ENCODE data around the gene COQ4. TPM values are rescaled to one million over a fixed set of nuclear protein-coding genes. Genes with fewer than 3 reads are reported as not detected.
"Not testable (repeated sequence)": the region's sequence is repeated elsewhere in the genome, so short reads cannot be mapped to it uniquely, and the experiment has no call there.

Gene COQ4
- total and polyA plus RNA-seq, 7 donors, result 20.0 to 60.9 (median 26.8) TPM

GRCh38 chr9:128333451-128333869 lies 10.8 kb downstream of the COQ4 start:
- Histone ChIP-seq H3K4me3 (no peak overlapping the region), H3K4me1 (no peaks in the 10 kb centered on the region), H3K9me3 (no peaks in the 10 kb centered on the region), H3K36me3 (ENCODE audit: insufficient read depth in 1 of 2, low read depth in 1 of 2) (peaks cover 9 to 28% of the 10 kb centered on the region in 2 donors), H3K27me3 (ENCODE audit: insufficient read depth in 3 of 3, low read length in 2 of 3) (no peaks in the 10 kb centered on the region), H3K27ac (no peak overlapping the region)
- 85 to 86% (median 86%) methylated on average over 11 of the region's 11 CpGs for WGBS, 3 donors
- no peak for ATAC-seq
- intact Hi-C loops (cut with DNase I), result no loop called here
- no peak for DNase-seq
- TF ChIP-seq CTCF (IDR thresholded peaks at IDR 0.05), result no peak

GRCh38 chr9:128335161-128335560 lies 12.5 kb downstream of the COQ4 start:
- DNase-seq (no peak), ATAC-seq (no peak)
- peaks cover 5 to 28% of the 10 kb centered on the region in 2 donors for H3K36me3 ChIP-seq (ENCODE audit: insufficient read depth in 1 of 2, low read depth in 1 of 2)
- intact Hi-C loops (cut with DNase I), result no loop called here
- TF ChIP-seq CTCF (IDR thresholded peaks at IDR 0.05), result no peak
- no peaks in the 10 kb centered on the region for H3K27me3 ChIP-seq (ENCODE audit: insufficient read depth in 3 of 3, low read length in 2 of 3)
- H3K4me3 ChIP-seq, result no peak overlapping the region
- WGBS, 3 donors, result 75 to 87% (median 78%) methylated on average over 7 of the region's 7 CpGs
- no peaks in the 10 kb centered on the region for H3K4me1 ChIP-seq
- no peaks in the 10 kb centered on the region for H3K9me3 ChIP-seq
- H3K27ac ChIP-seq, result no peak overlapping the region

GRCh38 chr9:128335914-128336313 lies 13.3 kb downstream of the COQ4 start:
- WGBS, 3 donors, result 87 to 90% (median 90%) methylated on average over 2 of the region's 2 CpGs
- no peak for TF ChIP-seq CTCF (IDR thresholded peaks at IDR 0.05)
- intact Hi-C loops (cut with DNase I), result no loop called here
- DNase-seq (no peak), ATAC-seq (no peak)
- no peaks in the 10 kb centered on the region for H3K4me1 ChIP-seq
- H3K27ac ChIP-seq, result no peak overlapping the region
- no peak overlapping the region for H3K4me3 ChIP-seq
- H3K27me3 ChIP-seq (ENCODE audit: insufficient read depth in 3 of 3, low read length in 2 of 3), result no peaks in the 10 kb centered on the region
- H3K9me3 ChIP-seq, result no peaks in the 10 kb centered on the region
- H3K36me3 ChIP-seq (ENCODE audit: insufficient read depth in 1 of 2, low read depth in 1 of 2), result peaks cover 5 to 28% of the 10 kb centered on the region in 2 donors

- peaks cover 5 to 30% of the 10 kb centered on the region in 2 donors for H3K36me3 ChIP-seq (ENCODE audit: insufficient read depth in 1 of 2, low read depth in 1 of 2)
- H3K9me3 ChIP-seq, result no peaks in the 10 kb centered on the region
- no peak for TF ChIP-seq CTCF (IDR thresholded peaks at IDR 0.05)
- no peak overlapping the region for H3K4me3 ChIP-seq
- peaks cover 7% of the 10 kb centered on the region for H3K4me1 ChIP-seq
- no peaks in the 10 kb centered on the region for H3K27me3 ChIP-seq (ENCODE audit: insufficient read depth in 3 of 3, low read length in 2 of 3)
- DNase-seq (no peak), ATAC-seq (no peak)
- H3K27ac ChIP-seq, result no peak overlapping the region
- intact Hi-C loops (cut with DNase I), result no loop called here
- WGBS, 3 donors, result 89 to 91% (median 89%) methylated on average over 7 of the region's 7 CpGs
These were observed 15.3 kb downstream of the COQ4 start for GRCh38 chr9:128337936-128338335.

- intact Hi-C loops (cut with DNase I); H3K4me1 ChIP-seq; ATAC-seq; H3K27me3 ChIP-seq (ENCODE audit: insufficient read depth in 3 of 3, low read length in 2 of 3); H3K4me3 ChIP-seq; DNase-seq; H3K9me3 ChIP-seq; H3K27ac ChIP-seq: not testable (repeated sequence)
- WGBS, 3 donors, result 91 to 97% (median 91%) methylated on average over 15 of the region's 15 CpGs
- H3K36me3 ChIP-seq (ENCODE audit: insufficient read depth in 1 of 2, low read depth in 1 of 2), result peaks cover 0 to 30% of the 10 kb centered on the region in 2 donors
These were observed 16.4 kb downstream of the COQ4 start for GRCh38 chr9:128338852-128339614.

Data from psoas muscle (tissue), 8 donors.